ENCODE measurements around the gene EXO1.

EXO1 gene

DNA sequence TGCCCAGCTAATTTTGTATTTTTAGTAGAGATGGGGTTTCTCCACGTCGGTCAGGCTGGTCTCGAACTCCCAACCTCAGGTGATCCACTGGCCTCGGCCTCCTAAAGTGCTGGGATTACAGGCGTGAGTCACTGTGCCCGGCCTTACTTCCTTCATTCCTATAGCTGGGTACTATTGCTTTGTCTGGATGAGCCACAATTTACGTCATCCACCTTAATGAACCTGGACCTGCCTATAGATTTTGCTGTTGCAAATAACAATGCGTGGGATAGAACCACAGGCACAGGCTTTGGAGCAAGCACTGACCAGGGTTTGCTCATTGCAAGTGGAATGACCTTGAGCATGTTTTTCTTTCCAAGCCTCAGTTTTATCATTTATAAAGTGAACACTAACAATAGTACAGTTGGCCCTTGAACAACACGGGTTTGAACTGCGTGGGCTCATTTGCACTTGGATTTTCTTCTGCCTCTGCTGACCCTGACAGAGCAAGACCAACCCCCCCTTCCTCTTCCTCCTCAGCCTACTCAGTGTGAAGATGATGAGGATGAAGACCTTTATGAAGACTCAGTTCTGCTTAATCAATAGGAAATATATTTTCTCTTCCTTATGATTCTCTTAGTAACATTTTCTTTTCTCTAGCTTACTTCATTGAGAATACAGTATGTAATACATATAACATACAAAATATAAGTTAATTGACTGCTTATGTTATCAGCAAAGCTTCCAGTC lies 76.2 kb downstream of the EXO1 start:
- DNase-seq (ENCODE audit: low read depth): no peak
- H3K4me3 ChIP-seq (replicated peaks; ENCODE audit: low read depth, low read length): no peak overlapping the region
- TF ChIP-seq, protein P1, sequence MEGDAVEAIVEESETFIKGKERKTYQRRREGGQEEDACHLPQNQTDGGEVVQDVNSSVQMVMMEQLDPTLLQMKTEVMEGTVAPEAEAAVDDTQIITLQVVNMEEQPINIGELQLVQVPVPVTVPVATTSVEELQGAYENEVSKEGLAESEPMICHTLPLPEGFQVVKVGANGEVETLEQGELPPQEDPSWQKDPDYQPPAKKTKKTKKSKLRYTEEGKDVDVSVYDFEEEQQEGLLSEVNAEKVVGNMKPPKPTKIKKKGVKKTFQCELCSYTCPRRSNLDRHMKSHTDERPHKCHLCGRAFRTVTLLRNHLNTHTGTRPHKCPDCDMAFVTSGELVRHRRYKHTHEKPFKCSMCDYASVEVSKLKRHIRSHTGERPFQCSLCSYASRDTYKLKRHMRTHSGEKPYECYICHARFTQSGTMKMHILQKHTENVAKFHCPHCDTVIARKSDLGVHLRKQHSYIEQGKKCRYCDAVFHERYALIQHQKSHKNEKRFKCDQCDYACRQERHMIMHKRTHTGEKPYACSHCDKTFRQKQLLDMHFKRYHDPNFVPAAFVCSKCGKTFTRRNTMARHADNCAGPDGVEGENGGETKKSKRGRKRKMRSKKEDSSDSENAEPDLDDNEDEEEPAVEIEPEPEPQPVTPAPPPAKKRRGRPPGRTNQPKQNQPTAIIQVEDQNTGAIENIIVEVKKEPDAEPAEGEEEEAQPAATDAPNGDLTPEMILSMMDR (IDR thresholded peaks at IDR 0.05; ENCODE audit: low read length, missing control alignments): no peak

DNA sequence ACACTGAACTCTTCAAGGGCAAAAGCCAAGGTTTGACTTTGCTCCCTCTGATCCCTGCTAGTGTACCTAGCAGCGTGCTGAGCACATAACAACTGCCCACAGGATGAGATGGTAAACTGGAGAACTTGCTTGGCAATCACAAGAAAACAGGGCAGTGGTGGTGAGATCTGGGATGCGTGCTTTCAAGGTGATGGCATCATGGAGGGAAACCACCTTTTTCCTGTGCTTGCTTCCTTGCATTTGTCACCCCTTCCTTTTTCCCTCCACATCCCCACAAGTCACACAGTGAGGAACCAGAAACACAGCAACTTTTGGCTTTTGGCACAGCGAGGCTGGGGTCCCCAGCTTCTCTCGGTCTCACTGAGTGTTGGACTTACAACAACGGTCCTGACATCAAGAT lies 78.1 kb downstream of the EXO1 start:
- DNase-seq (ENCODE audit: low read depth): no peak
- no peak overlapping the region for H3K4me3 ChIP-seq (replicated peaks; ENCODE audit: low read depth, low read length)
- TF ChIP-seq, protein P1 (IDR thresholded peaks at IDR 0.05; ENCODE audit: low read length, missing control alignments): no peak

DNA sequence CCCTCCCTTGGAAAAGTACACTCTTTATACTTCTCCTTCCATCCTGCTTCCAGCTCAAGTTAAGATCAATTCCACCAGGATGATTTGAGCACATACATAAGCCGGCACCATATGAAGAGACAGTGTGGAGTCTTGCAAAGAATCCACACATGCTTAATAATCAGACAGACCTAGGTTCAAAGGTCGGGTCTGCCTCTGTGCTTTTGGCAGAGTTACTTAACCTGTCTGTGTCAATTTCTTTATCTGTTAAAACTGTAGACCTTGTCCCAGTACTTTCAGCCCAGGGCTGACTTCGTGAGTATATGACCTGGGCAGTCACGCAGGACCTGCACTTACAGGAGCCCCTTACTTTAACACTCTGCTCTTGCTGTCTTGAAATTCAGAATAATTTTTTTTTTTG lies 79.3 kb downstream of the EXO1 start:
- DNase-seq (ENCODE audit: low read depth): no peak
- TF ChIP-seq, protein P1 (IDR thresholded peaks at IDR 0.05; ENCODE audit: low read length, missing control alignments): no peak
- no peak overlapping the region for H3K4me3 ChIP-seq (replicated peaks; ENCODE audit: low read depth, low read length)

DNA sequence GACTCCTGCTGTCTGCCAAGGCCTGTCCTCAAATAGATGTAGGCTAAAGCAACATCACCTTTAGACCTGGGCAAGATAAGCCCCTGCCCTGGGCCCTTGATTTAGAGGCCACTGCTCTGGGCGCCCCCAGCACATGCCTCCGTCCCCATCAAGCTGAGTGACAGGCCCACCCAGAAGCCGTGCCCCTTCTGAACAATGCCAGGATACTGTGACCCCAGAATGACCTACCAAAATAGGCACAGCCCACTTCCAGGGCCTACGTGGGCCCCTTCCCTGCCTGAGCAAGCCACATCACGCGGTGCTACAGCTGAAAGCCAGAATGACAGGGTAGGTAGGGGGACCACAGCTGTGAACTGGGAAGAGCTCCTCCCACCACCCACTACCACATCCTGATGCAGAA lies 84.8 kb downstream of the EXO1 start:
- TF ChIP-seq, protein P1 (IDR thresholded peaks at IDR 0.05; ENCODE audit: low read length, missing control alignments): no peak
- no peak for DNase-seq (ENCODE audit: low read depth)

DNA sequence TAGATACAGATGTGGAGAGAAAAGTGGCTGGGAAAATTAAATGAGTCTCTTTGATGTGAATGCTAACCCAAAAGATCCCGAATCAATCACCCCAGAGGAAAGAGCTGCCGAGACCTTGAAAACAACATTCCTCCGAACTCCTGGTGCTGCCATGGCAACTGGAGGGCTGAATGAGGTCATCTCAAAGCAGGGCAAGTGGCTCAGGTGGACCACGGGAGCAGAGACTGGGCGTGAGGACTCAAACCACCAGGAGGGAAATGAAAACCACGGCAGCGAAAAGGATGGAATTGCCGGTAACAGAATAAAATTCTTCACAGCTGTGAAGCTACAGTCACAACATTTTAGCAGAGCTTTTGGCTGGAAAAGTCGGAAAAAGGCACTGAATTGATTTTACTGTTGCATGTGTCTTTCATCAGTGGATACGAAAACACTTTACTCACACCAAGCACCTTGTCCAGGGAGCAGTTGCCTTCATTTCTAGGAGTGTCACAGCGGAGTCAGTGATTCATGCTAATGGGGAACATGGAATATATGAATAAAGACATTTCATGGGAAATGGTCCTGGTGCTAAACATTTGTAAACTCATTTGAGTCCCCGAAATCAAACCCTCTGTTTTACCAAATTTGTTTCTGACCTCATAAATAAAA lies 86.3 kb downstream of the EXO1 start:
- DNase-seq (ENCODE audit: low read depth): peak; percentile 1
- TF ChIP-seq, protein P1 (IDR thresholded peaks at IDR 0.05; ENCODE audit: low read length, missing control alignments): no peak
- no peak overlapping the region for H3K4me3 ChIP-seq (replicated peaks; ENCODE audit: low read depth, low read length)

More for the DNA sequence above, 84.8 kb downstream of the EXO1 start:
- no peak overlapping the region for H3K4me3 ChIP-seq (replicated peaks; ENCODE audit: low read depth, low read length)

DNA sequence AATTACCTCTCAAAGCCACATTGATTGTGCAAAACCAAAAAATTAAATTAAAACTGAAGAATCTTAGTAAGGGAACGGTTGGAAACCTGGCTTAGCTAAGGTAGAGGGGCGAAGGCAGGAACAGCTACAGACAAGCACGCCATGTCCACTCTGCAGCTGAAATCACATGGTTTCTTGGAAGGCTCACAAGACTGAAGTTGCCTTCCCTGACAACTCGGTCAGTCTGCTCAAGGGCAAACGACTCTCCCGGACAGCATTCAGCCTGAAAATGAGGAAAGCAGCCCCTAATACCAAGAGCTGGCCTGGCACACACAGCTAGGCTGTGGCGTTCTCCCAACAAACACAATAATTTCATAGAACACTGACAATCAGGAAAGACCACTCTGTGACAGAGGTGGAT lies 86.9 kb downstream of the EXO1 start:
- no peak for DNase-seq (ENCODE audit: low read depth)
- no peak overlapping the region for H3K4me3 ChIP-seq (replicated peaks; ENCODE audit: low read depth, low read length)
- TF ChIP-seq, protein P1 (IDR thresholded peaks at IDR 0.05; ENCODE audit: low read length, missing control alignments): no peak

Measured in fibroblast of pulmonary artery (primary cell).